ENCODE measurements around the gene DAP.

- TF ChIP-seq POLR2A (IDR thresholded peaks at IDR 0.05): no peak
- TF ChIP-seq CTCF (IDR thresholded peaks at IDR 0.05): no peak
Measured at GRCh38 chr5:10757043-10757442, 4.0 kb downstream of the DAP start.

All from adrenal gland (tissue), 5 donors.